ENCODE data around the gene RAB3C.

DNA sequence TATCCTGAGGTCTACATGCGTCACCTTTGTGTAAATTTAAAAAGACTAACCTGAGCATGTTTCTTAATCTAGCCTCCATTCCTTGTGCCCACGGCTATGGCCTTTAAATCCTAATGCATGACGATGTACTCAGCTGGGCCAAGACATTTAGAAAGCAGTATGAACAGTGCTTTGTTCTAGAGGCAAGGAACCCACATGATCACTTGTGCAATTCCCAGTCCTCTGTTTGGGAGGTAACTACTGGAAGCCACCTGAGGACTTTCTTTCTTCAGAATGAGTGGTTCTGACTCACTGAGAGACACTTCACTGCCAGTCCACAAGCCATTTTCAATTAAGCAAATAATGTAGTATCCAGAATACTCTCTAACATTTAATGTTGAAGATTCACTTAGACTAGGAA is 181.3 kb downstream of the RAB3C start:
- TF ChIP-seq, protein P1, sequence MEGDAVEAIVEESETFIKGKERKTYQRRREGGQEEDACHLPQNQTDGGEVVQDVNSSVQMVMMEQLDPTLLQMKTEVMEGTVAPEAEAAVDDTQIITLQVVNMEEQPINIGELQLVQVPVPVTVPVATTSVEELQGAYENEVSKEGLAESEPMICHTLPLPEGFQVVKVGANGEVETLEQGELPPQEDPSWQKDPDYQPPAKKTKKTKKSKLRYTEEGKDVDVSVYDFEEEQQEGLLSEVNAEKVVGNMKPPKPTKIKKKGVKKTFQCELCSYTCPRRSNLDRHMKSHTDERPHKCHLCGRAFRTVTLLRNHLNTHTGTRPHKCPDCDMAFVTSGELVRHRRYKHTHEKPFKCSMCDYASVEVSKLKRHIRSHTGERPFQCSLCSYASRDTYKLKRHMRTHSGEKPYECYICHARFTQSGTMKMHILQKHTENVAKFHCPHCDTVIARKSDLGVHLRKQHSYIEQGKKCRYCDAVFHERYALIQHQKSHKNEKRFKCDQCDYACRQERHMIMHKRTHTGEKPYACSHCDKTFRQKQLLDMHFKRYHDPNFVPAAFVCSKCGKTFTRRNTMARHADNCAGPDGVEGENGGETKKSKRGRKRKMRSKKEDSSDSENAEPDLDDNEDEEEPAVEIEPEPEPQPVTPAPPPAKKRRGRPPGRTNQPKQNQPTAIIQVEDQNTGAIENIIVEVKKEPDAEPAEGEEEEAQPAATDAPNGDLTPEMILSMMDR (IDR thresholded peaks at IDR 0.05): no peak
- no peak for TF ChIP-seq POLR2A (IDR thresholded peaks at IDR 0.05)

All from Peyer's patch (tissue), 4 donors.